ENCODE results near the gene FILIP1L. TPM values are rescaled to one million over a fixed set of nuclear protein-coding genes. Genes with fewer than 3 reads are reported as not detected.

Gene FILIP1L
- total RNA-seq, 3 donors from 2014 or later = 19.8 to 23.7 (median 23.3) TPM

GRCh38 chr3:100090669-100091005 is 23.7 kb downstream of the FILIP1L start:
- no peak for DNase-seq (ENCODE audit: low spot score in 2 of 2)
- H3K36me3 ChIP-seq = no peaks in the 10 kb centered on the region
- no peaks in the 10 kb centered on the region for H3K9me3 ChIP-seq
- intact Hi-C loops (cut with DNase I; ENCODE audit: low total_unique reads) = loop anchor here (10.0 kb wide), 1 partner anchor 86 kb away; no protein-coding TSS in a partner anchor
- peak overlapping the region in 1 of 2 donors; percentile 13 for H3K27ac ChIP-seq
- TF ChIP-seq CTCF (IDR thresholded peaks at IDR 0.05) = no peak
- TF ChIP-seq POLR2A (IDR thresholded peaks at IDR 0.05) = no peak
- no peak for TF ChIP-seq POLR2AphosphoS5 (IDR thresholded peaks at IDR 0.05)
- H3K4me1 ChIP-seq = no peaks in the 10 kb centered on the region
- no peak overlapping the region for H3K4me3 ChIP-seq
- no peaks in the 10 kb centered on the region for H3K27me3 ChIP-seq

GRCh38 chr3:100089812-100090668 is 24.3 kb downstream of the FILIP1L start:
- Histone ChIP-seq H3K27me3 (no peaks in the 10 kb centered on the region), H3K4me1 (no peaks in the 10 kb centered on the region), H3K27ac (peak overlapping the region in 1 of 2 donors; percentile 50), H3K9me3 (no peaks in the 10 kb centered on the region), H3K4me3 (no peak overlapping the region), H3K36me3 (no peaks in the 10 kb centered on the region)
- TF ChIP-seq CTCF (IDR thresholded peaks at IDR 0.05) (peak in 1 of 3 donors; percentile 23), POLR2AphosphoS5 (IDR thresholded peaks at IDR 0.05) (no peak)
- no peak for DNase-seq (ENCODE audit: low spot score in 2 of 2)
- intact Hi-C loops (cut with DNase I; ENCODE audit: low total_unique reads) = loop anchor here (10.0 kb wide), 1 partner anchor 85 kb away; no protein-coding TSS in a partner anchor

GRCh38 chr3:100088735-100089368 is 25.4 kb downstream of the FILIP1L start:
- TF ChIP-seq POLR2A (IDR thresholded peaks at IDR 0.05) (no peak), POLR2AphosphoS5 (IDR thresholded peaks at IDR 0.05) (no peak), CTCF (IDR thresholded peaks at IDR 0.05) (no peak)
- Histone ChIP-seq H3K27me3 (no peaks in the 10 kb centered on the region), H3K4me3 (no peak overlapping the region), H3K9me3 (no peaks in the 10 kb centered on the region), H3K4me1 (no peaks in the 10 kb centered on the region), H3K36me3 (no peaks in the 10 kb centered on the region), H3K27ac (no peak overlapping the region)
- no peak for DNase-seq (ENCODE audit: low spot score in 2 of 2)
- intact Hi-C loops (cut with DNase I; ENCODE audit: low total_unique reads) = no loop called here

DNA sequence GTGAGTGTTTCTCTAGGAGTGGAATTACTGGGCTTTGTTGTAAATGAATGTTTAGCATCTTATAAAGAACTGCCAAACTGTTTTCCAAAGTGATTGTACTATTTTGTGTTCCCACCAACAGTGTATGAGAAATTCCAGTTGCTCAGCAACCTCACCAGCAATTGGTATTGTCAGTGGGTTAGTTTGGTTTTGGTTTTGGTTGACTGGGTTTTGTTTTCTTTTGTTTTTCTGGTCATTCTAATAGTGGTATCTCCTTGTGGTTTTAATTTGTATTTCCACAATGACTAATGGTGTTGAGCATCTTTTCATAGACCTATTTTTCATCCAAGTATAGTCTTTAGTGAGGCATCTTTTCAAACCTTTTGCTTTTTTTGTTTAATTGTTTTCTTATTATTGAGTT is 27.1 kb downstream of the FILIP1L start:
- no peaks in the 10 kb centered on the region for H3K27me3 ChIP-seq
- no peak for DNase-seq (ENCODE audit: low spot score in 2 of 2)
- TF ChIP-seq POLR2A (IDR thresholded peaks at IDR 0.05) (no peak), POLR2AphosphoS5 (IDR thresholded peaks at IDR 0.05) (no peak), CTCF (IDR thresholded peaks at IDR 0.05) (no peak)
- H3K36me3 ChIP-seq = no peaks in the 10 kb centered on the region
- no peaks in the 10 kb centered on the region for H3K9me3 ChIP-seq
- intact Hi-C loops (cut with DNase I; ENCODE audit: low total_unique reads) = no loop called here
- H3K4me1 ChIP-seq = no peaks in the 10 kb centered on the region
- no peak overlapping the region for H3K4me3 ChIP-seq
- H3K27ac ChIP-seq = no peak overlapping the region

GRCh38 chr3:100086401-100086800 is 27.9 kb downstream of the FILIP1L start:
- Histone ChIP-seq H3K4me3 (no peak overlapping the region), H3K4me1 (no peaks in the 10 kb centered on the region), H3K27ac (no peak overlapping the region), H3K36me3 (no peaks in the 10 kb centered on the region), H3K27me3 (no peaks in the 10 kb centered on the region), H3K9me3 (no peaks in the 10 kb centered on the region)
- no peak for DNase-seq (ENCODE audit: low spot score in 2 of 2)
- intact Hi-C loops (cut with DNase I; ENCODE audit: low total_unique reads) = no loop called here
- no peak for TF ChIP-seq POLR2AphosphoS5 (IDR thresholded peaks at IDR 0.05)
- TF ChIP-seq POLR2A (IDR thresholded peaks at IDR 0.05) = no peak
- TF ChIP-seq CTCF (IDR thresholded peaks at IDR 0.05) = no peak

Data from breast epithelium (tissue), 4 donors.